ENCODE data around the gene OLFML2B. TPM values are rescaled to one million over a fixed set of nuclear protein-coding genes. Genes with fewer than 3 reads are reported as not detected.

The OLFML2B gene
- total and polyA plus RNA-seq, 4 donors, result 3.0 to 52.2 (median 11.7) TPM

- no peaks in the 10 kb centered on the region for H3K27me3 ChIP-seq (ENCODE audit: control insufficient read depth in 3 of 3, insufficient read depth in 3 of 3, low read length in 2 of 3)
- H3K4me3 ChIP-seq, result no peak overlapping the region
- H3K4me1 ChIP-seq (ENCODE audit: control insufficient read depth in 5 of 5, insufficient read depth in 5 of 5, low read length in 5 of 5), result peaks cover 0 to 2% (median 0%) of the 10 kb centered on the region in 5 donors
- TF ChIP-seq, protein P1, sequence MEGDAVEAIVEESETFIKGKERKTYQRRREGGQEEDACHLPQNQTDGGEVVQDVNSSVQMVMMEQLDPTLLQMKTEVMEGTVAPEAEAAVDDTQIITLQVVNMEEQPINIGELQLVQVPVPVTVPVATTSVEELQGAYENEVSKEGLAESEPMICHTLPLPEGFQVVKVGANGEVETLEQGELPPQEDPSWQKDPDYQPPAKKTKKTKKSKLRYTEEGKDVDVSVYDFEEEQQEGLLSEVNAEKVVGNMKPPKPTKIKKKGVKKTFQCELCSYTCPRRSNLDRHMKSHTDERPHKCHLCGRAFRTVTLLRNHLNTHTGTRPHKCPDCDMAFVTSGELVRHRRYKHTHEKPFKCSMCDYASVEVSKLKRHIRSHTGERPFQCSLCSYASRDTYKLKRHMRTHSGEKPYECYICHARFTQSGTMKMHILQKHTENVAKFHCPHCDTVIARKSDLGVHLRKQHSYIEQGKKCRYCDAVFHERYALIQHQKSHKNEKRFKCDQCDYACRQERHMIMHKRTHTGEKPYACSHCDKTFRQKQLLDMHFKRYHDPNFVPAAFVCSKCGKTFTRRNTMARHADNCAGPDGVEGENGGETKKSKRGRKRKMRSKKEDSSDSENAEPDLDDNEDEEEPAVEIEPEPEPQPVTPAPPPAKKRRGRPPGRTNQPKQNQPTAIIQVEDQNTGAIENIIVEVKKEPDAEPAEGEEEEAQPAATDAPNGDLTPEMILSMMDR (IDR thresholded peaks at IDR 0.05; ENCODE audit: control extremely low read depth, extremely low read depth), result no peak
- H3K9me3 ChIP-seq (ENCODE audit: control insufficient read depth in 4 of 4, insufficient read depth in 3 of 4, low read length in 3 of 4), result peaks cover 0 to 12% (median 5%) of the 10 kb centered on the region in 4 donors
- H3K27ac ChIP-seq (ENCODE audit: low read depth in 1 of 2, low read length in 1 of 2), result no peak overlapping the region
- DNase-seq (no peak), ATAC-seq (ENCODE audit: insufficient read depth, low FRiP score) (no peak)
- H3K36me3 ChIP-seq (ENCODE audit: control insufficient read depth in 4 of 4, insufficient read depth in 4 of 4, low read length in 4 of 4), result peaks cover 0 to 2% (median 0%) of the 10 kb centered on the region in 4 donors
- 67 to 81% methylated on average over 1 of the region's 1 CpG for WGBS, 2 donors
- no peak overlapping the region for H3K9ac ChIP-seq (ENCODE audit: insufficient read depth in 1 of 2, low read length in 2 of 2)
Measured at GRCh38 chr1:161987303-161987702, 36.4 kb downstream of the OLFML2B start.

- ATAC-seq (ENCODE audit: insufficient read depth, low FRiP score) (no peak), DNase-seq (no peak)
Measured at GRCh38 chr1:161986328-161986727, 37.3 kb downstream of the OLFML2B start.

GRCh38 chr1:161985301-161985822, 38.3 kb downstream of the OLFML2B start:
- no peak for ATAC-seq (ENCODE audit: insufficient read depth, low FRiP score)
- DNase-seq, result no peak
- Histone ChIP-seq H3K9ac (ENCODE audit: insufficient read depth in 1 of 2, low read length in 2 of 2) (no peak overlapping the region), H3K4me1 (ENCODE audit: control insufficient read depth in 5 of 5, insufficient read depth in 5 of 5, low read length in 5 of 5) (peaks cover 0 to 2% (median 0%) of the 10 kb centered on the region in 5 donors), H3K36me3 (ENCODE audit: control insufficient read depth in 4 of 4, insufficient read depth in 4 of 4, low read length in 4 of 4) (peaks cover 0 to 2% (median 0%) of the 10 kb centered on the region in 4 donors), H3K27ac (ENCODE audit: low read depth in 1 of 2, low read length in 1 of 2) (no peak overlapping the region), H3K4me3 (no peak overlapping the region), H3K27me3 (ENCODE audit: control insufficient read depth in 3 of 3, insufficient read depth in 3 of 3, low read length in 2 of 3) (no peaks in the 10 kb centered on the region), H3K9me3 (ENCODE audit: control insufficient read depth in 4 of 4, insufficient read depth in 3 of 4, low read length in 3 of 4) (peaks cover 0 to 12% (median 3%) of the 10 kb centered on the region in 4 donors)
- 74 to 87% methylated on average over 5 of the region's 5 CpGs for WGBS, 2 donors
- TF ChIP-seq, protein P1 (IDR thresholded peaks at IDR 0.05; ENCODE audit: control extremely low read depth, extremely low read depth), result no peak

More at GRCh38 chr1:161986328-161986727, 37.3 kb downstream of the OLFML2B start:
- Histone ChIP-seq H3K9me3 (ENCODE audit: control insufficient read depth in 4 of 4, insufficient read depth in 3 of 4, low read length in 3 of 4) (peaks cover 0 to 12% (median 3%) of the 10 kb centered on the region in 4 donors), H3K36me3 (ENCODE audit: control insufficient read depth in 4 of 4, insufficient read depth in 4 of 4, low read length in 4 of 4) (peaks cover 0 to 2% (median 0%) of the 10 kb centered on the region in 4 donors), H3K4me1 (ENCODE audit: control insufficient read depth in 5 of 5, insufficient read depth in 5 of 5, low read length in 5 of 5) (peaks cover 0 to 2% (median 0%) of the 10 kb centered on the region in 5 donors), H3K4me3 (no peak overlapping the region), H3K27me3 (ENCODE audit: control insufficient read depth in 3 of 3, insufficient read depth in 3 of 3, low read length in 2 of 3) (no peaks in the 10 kb centered on the region), H3K27ac (ENCODE audit: low read depth in 1 of 2, low read length in 1 of 2) (no peak overlapping the region), H3K9ac (ENCODE audit: insufficient read depth in 1 of 2, low read length in 2 of 2) (no peak overlapping the region)
- TF ChIP-seq, protein P1 (IDR thresholded peaks at IDR 0.05; ENCODE audit: control extremely low read depth, extremely low read depth), result no peak
- 72 to 84% methylated on average over 4 of the region's 4 CpGs for WGBS, 2 donors
